NCI-H2227 (cell line): Measurements from ENCODE around the gene GALR2.
"Not testable (repeated sequence)": the region's sequence is repeated elsewhere in the genome, so short reads cannot be mapped to it uniquely, and the experiment has no call there.

Experiments
- DNase-seq: peaks from one replicate; lab custom pipeline; 2025; ENCODE audit not compliant: unreplicated experiment; lab: John Stamatoyannopoulos, UW

Gene GALR2

DNA sequence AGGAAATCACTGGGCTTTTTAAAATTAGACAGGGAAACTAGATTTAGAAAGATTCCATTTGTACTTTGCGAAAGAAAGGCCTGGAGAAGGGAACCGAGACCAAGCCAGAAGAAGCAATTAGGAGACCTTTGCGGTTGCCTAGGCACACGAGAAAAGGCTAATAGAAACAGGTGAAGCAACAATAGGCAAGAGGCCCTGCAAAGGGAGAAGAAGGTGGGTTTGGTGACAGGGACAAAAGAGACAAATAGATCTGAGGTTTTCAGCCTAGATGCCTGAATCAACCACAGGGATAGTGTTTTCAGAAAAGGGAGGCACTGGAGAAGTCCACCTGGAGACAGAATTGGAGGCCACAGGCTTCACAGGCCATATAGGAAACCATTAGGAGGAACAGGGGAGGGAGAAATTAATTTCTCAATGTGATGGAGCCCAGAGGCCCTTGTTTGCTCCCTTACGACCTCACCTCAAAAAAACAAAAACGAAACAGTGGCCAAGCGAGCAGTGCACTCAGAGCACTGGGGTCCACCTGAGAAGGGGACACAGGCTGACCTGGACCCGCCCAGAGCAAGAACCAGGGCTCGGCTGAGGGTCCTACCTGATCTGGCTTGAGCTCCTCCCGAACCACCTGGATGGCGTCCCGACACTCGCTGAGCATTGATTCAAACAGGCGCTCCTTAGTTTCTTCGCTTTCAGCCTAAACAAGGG lies 24.6 kb upstream of the GALR2 start:
- no peak for DNase-seq

DNA sequence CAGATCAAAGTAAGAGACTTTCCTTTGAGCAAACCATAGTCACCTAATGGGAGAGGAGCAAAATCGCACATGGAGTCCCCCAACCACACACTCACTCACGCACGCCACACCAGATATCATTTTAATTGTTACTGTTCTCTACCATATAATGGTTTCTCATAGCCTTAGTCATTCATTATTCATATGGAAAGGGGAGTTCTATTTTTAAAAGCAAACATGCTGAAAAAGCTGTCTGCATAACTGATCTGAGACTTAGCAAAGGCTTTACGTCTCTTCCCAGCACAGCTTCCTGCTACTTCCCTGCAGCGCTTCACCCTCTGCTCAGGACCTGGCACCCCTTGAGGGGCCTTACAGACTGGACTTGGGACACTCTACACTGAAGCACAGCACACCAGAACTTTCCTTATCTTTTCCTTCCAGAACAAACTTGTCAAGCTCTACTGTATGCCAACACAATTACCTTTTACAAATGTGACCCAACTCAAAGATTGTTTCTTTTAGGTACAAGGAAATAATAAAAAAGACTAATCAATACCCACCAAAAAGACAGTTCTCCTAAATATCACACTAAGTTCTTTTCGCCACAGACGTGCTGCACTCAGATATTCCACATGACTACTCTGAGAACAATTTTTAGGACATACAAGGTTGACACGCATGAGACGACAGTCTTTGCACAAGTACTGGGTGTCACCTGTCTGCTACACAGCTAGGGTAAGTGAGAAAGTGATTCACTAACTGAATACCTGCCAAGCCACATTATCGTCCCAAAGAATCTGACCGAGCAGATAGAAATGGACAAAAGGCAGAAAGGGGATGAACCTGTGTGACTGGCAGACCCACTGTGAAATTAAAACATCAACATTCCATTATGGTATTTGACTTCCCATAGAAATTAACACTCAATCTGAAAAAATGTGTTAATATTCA lies 23.8 kb upstream of the GALR2 start:
- DNase-seq: no peak

DNA sequence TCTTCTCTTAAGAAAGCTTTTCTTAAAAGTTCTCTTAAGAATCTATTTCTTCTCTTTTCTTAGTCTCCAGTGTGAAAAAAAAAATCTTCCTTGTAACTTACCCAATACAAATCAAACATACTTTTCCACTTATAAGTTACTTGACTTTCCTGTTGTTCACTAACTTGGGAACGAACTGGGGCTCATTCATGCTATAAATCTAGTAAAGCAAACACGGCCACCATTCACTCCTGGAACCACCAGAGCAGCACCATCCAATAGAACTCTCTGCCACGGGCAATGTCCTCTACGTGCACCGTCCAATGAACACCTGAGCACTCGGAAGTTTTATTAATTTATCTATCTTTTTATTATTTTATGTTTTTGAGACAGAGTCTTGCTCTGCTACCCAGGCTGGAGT lies 23.0 kb upstream of the GALR2 start:
- no peak for DNase-seq

DNA sequence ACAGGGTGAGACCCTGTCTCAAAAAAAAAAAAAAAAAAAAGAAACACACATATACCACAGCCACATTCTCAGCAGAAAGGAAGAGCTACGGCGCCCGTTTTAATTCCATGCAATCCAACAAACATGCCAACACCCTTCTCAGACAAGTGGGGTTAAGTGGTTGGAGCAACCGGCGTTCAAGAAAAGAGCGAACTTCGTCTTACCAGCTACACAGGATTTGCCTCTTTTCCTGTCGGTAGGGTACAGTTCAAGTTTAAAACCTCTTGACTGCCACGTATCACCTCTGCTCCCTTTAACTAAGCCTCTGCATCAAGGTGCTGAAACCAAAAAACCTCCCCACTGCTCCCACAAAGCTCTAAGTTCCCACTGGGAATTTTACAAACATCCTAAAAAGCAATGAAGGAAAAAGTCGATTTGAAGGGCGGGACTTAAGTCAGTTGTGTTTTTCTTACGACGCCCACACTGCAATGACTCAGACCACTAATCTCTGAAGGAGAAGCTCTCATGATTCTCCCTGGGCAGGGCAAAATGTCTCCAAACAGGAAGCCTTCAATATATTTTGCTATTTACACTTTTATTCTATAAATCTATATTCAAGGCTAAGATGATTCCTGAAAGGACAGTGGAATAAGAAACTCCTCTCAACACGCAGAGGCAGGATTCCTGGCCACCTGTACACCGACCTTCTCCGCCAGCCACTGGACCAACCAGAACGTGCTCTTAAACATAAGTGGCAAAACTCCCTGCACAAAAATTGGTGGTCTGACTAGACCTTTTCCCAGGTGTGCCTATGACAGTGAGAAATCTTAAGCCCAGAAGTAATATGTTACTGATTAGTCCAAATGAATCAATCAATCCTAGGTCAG lies 21.1 kb upstream of the GALR2 start:
- no peak for DNase-seq

DNA sequence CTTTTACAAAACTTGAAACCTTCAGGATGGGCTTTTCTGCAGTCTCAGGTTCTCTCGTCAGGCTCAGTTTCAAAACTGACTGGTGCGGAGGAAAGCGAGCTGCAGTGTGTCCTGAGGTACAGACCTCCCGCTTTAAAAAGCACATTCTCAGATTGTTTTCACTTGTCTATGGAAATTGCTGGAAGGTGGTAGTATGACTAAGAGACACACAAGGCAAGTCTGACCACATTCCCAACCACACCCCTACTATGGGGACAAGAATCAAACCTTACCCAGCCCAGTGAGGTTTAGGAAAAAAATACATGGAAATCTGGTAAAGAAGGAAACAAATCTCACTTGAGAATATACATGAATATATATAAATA lies 20.5 kb upstream of the GALR2 start:
- DNase-seq: no peak

DNA sequence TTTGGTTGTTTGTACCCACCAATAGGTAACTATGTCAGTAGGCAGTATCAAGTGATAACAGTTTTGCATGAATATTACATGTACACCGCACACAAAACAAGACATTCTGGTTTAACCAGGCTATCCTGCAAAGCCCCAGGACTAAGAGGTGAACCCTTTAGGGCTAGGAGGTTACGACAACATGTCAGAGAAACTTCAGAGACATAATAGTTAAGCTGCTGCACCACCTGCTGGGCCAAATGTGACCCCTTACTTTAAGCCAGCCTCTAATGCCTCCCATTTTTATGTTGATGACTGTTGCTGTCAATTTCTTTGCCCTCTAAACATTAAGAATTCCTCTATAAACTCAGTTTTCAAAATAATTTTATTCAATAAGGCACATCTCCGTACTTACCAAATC lies 17.7 kb upstream of the GALR2 start:
- DNase-seq: no peak

DNA sequence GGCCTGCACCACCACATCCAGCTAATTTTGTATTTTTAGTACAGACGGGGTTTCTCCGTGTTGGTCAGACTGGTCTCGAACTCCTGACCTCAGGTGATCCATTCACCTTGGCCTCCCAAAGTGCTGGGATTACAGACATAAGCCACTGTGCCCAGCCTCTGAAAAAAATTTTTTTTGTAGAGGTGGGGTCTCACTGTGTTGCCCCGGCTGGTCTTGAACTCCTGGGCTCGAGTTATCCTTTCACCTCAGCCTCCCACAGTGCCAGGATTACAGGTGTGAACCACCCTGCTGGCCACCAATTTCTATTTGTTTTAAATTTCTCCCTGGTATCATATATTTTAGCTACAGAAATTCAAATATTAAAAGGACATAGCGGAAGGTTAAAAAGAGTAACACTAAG lies 16.3 kb upstream of the GALR2 start:
- DNase-seq: not testable (repeated sequence)

DNA sequence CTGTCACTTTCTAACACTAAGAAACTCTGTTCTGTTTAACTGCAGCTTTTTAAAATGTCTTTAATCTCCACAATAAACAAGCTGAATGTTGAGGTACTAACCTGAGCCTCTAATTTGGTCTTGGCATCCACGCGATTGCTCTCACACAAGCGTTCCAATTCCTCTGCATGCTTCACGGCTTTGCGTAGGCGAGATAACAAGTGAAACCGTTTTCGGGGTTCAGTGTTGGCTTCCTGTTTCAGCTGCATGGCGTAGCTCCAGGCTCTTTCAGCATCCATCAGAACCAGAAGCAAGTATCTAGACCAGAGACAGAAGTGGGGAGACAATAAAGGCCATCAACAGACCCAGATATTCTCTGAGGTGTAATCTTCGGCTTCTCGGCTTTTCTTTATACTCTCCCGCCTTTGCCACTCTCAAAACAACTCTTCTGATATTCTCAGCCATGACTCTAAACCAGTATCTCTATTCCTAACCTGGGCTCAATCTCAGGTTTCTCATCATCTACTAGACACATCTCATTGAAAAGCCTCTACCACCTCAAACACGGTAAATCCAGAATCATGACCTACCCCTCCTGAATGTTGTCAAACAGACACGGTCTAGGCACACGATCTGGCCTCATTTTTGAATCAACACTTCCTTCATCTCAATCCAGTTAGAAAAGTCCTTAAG lies 10.6 kb upstream of the GALR2 start:
- no peak for DNase-seq

DNA sequence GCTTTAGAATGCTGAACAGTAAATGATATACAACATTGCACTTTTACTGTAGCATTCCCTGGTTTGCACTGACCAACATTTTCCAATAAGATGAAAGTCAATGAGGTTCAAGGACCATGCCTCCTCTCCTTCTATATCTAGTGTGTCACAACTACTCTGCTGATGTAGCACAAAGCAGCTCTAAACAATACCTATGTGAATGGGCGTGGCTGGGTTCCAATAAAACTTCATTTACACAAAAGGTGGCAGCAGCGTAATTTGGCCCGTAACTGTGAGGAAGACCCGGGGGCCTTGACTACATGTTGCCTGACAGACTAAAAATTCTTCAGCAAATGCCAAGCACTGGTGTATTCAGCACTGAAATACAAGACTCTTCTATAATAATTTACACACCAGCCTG lies 8.8 kb upstream of the GALR2 start:
- DNase-seq: no peak

DNA sequence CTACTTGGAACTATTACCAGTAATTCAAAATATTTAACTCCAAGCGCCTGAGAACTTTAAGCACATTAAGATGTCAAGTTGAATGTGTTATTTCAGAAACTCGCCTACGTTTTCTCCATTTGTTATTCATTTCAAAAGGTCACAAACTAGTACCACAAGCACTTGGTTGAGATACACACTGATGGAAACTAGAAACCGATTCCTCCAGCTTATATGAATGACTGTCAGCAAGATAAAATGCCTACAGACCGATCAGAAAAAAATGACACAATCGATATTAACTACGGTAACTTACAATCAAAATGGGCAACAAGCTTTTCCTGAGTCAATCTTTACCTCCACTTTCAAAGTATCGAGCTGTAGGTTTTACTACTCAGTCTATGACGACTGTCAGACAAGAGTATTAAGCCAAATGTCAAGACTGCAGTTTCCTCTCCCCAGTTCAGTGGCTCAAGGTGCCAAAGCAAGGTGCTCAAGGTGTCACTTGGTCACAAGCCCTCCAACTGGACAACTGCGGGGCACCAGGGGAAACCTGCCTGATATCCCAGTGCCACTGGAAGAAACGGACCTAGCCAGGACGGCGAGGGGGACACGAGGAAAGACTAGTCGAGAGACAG lies 2.9 kb upstream of the GALR2 start:
- DNase-seq: no peak

DNA sequence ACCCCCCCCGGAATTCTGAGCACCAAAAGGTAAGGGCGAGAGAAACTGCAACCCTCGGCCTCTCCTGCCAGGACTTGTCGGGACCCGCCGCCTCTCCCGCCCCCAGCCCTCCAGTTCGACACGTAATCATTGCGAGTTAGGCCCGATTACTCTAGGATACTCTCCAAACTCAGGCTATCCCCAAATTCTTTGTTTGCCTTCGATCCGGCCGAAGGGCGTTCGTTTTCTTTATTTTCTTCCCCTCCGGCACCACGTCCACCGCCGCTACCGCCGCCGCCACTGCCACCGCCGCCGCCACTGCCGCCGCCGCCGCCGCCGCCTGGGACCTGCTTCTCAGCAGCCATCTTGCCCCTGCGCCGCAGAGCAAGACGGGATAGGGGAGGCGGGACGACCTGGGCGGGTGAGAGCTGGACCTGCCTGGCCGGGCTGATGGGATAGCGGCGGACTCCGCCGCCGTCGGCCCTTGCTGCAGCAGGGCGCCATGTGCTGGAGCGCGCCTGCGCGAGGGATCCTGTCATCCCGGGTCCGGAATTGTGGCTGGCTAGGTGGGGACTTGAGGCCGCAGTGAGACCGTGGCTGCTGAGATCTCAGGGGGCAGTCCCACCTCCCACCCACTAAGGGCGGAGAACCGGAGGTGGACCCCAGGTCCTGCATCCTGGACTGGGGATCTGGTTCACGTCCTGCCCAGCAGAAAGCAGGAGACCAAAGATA lies 2.3 kb upstream of the GALR2 start, which contains the start of gene SRP68:
Gene SRP68, minus strand, starts transcription at position 370 of the 711 bp plus-strand sequence. Its CDS starts 26 bp downstream, at position 344.
- DNase-seq: peak; percentile 95

DNA sequence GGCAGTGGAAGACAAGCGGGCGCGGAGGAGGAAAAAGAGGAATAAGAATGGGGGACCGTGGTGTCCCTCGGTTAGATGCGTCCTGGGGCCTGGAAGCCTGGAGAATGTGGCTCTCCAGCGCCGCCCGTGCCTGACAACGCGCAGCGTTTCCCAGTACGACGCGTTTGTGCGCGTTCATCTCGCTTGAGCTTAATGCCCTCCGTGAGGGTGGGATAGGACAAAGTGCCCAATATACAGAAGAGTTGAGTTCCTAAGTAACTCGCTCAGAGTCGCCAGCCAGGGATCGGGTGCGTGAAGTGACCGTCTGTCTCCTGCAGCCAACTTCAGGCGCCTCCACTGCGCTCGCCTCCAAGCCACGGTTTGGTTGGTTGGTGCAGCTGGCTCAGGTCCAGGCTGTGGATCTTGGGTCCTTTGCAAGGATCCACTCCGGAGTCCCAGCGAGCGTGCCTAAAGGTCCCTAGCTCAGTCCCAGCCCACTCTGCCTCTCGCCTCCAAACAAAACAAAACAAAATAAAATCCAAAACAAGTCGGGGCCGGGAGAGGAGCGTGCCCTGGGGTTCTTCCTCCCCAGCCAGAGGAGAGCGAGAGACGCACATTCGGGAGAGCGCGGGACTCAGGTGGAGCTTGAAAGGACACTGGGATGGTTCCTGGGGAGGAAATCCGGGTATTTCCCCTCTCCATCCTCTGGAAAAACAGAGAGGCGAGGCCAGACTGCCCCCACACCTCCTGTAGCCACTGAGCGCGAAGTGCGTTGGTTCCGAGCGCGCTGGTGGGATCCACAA lies 974 bp downstream of the GALR2 start:
- DNase-seq: peak; percentile 52

DNA sequence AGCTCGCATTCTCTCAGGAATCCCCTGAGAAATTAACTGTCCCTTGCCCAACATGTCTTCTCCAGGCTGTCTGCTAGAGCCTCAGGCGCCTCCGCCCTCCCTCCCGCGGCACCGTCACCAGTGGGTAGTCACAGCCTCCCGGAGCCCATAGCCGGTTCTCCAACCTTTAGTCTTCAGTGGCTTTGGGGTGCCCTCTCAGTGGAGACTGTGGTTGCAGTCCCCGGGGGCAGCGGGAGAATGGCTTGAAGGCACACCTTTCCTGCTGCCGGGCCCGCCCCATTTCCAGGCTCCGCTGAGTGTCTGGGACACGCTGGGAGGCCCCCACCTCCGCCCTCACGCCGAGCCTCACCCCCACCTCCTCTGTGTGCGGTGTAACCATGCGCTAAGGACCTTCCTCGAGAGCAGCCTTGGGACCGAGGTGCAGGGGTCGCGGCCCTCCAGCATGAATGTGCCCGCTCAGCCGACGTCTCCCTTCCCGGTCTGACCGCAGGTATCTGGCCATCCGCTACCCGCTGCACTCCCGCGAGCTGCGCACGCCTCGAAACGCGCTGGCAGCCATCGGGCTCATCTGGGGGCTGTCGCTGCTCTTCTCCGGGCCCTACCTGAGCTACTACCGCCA lies 1.7 kb downstream of the GALR2 start:
- DNase-seq: no peak

DNA sequence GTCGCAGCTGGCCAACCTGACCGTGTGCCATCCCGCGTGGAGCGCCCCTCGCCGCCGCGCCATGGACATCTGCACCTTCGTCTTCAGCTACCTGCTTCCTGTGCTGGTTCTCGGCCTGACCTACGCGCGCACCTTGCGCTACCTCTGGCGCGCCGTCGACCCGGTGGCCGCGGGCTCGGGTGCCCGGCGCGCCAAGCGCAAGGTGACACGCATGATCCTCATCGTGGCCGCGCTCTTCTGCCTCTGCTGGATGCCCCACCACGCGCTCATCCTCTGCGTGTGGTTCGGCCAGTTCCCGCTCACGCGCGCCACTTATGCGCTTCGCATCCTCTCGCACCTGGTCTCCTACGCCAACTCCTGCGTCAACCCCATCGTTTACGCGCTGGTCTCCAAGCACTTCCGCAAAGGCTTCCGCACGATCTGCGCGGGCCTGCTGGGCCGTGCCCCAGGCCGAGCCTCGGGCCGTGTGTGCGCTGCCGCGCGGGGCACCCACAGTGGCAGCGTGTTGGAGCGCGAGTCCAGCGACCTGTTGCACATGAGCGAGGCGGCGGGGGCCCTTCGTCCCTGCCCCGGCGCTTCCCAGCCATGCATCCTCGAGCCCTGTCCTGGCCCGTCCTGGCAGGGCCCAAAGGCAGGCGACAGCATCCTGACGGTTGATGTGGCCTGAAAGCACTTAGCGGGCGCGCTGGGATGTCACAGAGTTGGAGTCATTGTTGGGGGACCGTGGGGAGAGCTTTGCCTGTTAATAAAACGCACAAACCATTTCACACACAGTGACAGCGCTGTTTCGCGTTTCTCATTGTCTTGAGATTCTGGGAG lies 2.4 kb downstream of the GALR2 start:
- peak; percentile 21 for DNase-seq

DNA sequence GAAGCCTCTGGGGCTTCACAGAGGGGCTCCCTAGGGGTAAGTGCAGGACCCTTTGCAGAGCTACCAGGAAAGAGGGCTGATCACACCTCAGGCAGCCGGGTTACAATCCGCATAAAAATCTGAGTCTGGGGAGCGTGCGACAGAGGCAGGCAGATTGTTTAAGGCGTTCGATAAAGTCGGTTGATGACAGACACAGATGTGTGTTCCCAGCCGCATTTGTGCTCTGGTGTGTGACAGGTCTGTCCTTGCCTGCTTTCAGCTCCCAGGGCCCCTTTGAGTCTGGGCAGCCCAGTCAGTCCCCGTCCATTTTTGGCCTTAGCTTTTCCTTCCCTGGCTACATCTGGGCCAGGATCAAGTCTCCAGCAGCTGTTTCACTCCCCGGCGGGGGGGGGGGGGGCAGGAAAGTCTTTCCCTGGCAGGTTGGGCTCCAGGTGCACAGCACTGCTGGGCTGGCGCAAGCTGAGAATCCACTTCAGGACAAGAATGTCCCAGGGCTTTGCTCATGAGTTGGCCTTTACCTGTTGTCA lies 3.1 kb downstream of the GALR2 start:
- no peak for DNase-seq

DNA sequence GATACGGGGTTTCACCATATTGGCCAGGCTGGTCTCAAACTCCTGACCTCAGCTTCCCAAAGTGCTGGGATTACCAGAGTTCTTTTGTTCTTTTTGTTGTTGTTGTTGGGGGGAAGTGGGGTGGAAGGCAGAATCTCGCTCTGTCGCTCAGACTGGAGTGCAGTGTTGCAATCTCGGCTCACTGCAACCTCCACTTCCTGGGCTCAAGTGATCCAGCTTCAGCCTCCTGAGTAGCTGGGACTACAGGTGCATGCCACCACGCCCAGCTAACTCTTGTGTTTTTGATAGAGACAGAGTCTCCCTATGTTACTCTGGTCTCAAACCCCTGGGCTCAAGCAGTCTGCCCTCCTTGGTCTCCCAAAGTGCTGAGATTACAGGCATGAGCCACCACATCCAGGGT lies 3.8 kb downstream of the GALR2 start:
- DNase-seq: not testable (repeated sequence)

DNA sequence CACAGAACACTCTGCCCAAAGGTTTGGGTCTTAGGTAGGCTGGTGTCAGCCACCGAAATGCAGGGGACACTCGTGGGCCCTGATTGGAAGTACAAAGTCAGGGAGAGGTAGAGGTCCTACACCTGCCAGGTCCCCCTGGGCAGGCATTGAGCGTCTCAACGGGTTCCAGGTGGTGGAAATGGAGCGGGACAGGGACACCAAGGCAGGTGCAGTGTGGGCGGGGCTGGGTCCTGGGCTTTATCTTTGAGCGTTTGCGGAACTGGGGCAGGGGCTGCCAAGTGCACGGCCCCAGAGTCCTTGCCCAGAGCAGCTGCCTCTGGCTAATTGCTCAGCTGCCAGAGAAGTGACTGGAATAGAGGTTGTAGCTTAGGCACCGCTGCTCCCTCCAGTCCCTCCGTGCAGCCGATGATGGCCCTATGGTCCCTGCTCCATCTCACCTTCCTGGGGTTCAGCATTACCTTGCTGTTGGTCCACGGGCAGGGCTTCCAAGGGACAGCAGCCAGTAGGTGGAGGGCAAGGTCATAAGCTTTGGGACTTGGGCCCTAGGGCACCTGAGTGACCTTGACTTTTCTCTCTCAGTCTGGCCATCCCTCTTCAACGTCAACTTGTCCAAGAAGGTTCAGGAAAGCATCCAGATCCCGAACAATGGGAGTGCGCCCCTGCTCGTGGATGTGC lies 4.4 kb downstream of the GALR2 start, which contains the start of gene ZACN:
Gene ZACN, plus strand, starts transcription at position 323 of the 675 bp plus-strand sequence. Its CDS starts 83 bp downstream, at position 406.
- DNase-seq: no peak
